GM19372 (cell line): ENCODE data around the gene SDK1.

ENCODE experiments used
- ATAC-seq: cut with Tn5 transposase; IDR thresholded peaks from one replicate; pipeline ENCODE4 v1.9.1; 2021; ENCODE audit warnings: mild to moderate bottlenecking, low read depth, moderate library complexity; ENCODE audit not compliant: unreplicated experiment

SDK1 gene

GRCh38 chr7:3510101-3511020, 209.3 kb downstream of the SDK1 start:
- no peak for ATAC-seq

- ATAC-seq = no peak
Measured at GRCh38 chr7:3517344-3517743, 216.3 kb downstream of the SDK1 start.

GRCh38 chr7:3518546-3518945, 217.5 kb downstream of the SDK1 start:
- ATAC-seq = no peak

- no peak for ATAC-seq
Measured at GRCh38 chr7:3520206-3520605, 219.2 kb downstream of the SDK1 start.

- no peak for ATAC-seq
Measured at GRCh38 chr7:3527496-3528124, 226.6 kb downstream of the SDK1 start.

- ATAC-seq = no peak
Measured at GRCh38 chr7:3533040-3533439, 232.0 kb downstream of the SDK1 start.

GRCh38 chr7:3537210-3537875, 236.3 kb downstream of the SDK1 start:
- ATAC-seq = no peak

- ATAC-seq = no peak
Measured at GRCh38 chr7:3538041-3538440, 237.0 kb downstream of the SDK1 start.

- no peak for ATAC-seq
Measured at GRCh38 chr7:3540456-3541220, 239.6 kb downstream of the SDK1 start.

GRCh38 chr7:3544202-3544601, 243.2 kb downstream of the SDK1 start:
- no peak for ATAC-seq

- ATAC-seq = no peak
Measured at GRCh38 chr7:3548815-3549214, 247.8 kb downstream of the SDK1 start.

GRCh38 chr7:3549601-3550000, 248.5 kb downstream of the SDK1 start:
- ATAC-seq = no peak

- ATAC-seq = no peak
Measured at GRCh38 chr7:3551536-3551935, 250.5 kb downstream of the SDK1 start.

- ATAC-seq = no peak
Measured at GRCh38 chr7:3552499-3552898, 251.4 kb downstream of the SDK1 start.

- ATAC-seq = no peak
Measured at GRCh38 chr7:3558400-3558799, 257.3 kb downstream of the SDK1 start.

GRCh38 chr7:3559278-3559677, 258.2 kb downstream of the SDK1 start:
- no peak for ATAC-seq

GRCh38 chr7:3560495-3560894, 259.4 kb downstream of the SDK1 start:
- ATAC-seq = no peak

- ATAC-seq = no peak
Measured at GRCh38 chr7:3561932-3562331, 260.9 kb downstream of the SDK1 start.

- no peak for ATAC-seq
Measured at GRCh38 chr7:3564231-3564630, 263.2 kb downstream of the SDK1 start.

GRCh38 chr7:3568516-3568915, 267.5 kb downstream of the SDK1 start:
- no peak for ATAC-seq

- no peak for ATAC-seq
Measured at GRCh38 chr7:3569643-3570042, 268.6 kb downstream of the SDK1 start.
